Upper lobe of left lung (tissue), 6 donors: ENCODE data around the gene PPP1R13L. TPM values are rescaled to one million over a fixed set of nuclear protein-coding genes. Genes with fewer than 3 reads are reported as not detected.

Experiments used
- ATAC-seq, 2 donors: fragments of 200-7000 bp; cut with Tn5 transposase; one replicate each; pipeline ENCODE4 v1.9.1; 2022; ENCODE audit warnings: mild to moderate bottlenecking in 2 of 2, moderate library complexity in 2 of 2; ENCODE audit not compliant: low FRiP score in 2 of 2
- DNase-seq, 2 donors: peaks; one replicate each; pipeline ENCODE4 v3.0.0-alpha.2; 2019 to 2020
- H3K27ac ChIP-seq, 4 donors: fragments of 200-600 bp; sonication (generic); one replicate each; pipeline ENCODE4 v1.5.1; 2016 to 2019
- H3K27me3 ChIP-seq, 4 donors: fragments of 200-600 bp; sonication (generic); one replicate each; pipeline ENCODE4 v1.5.1; 2017 to 2019
- H3K36me3 ChIP-seq, 4 donors: fragments of 200-600 bp; sonication (generic); one replicate each; pipeline ENCODE4 v1.5.1; 2016 to 2019
- H3K4me1 ChIP-seq, 4 donors: fragments of 200-600 bp; sonication (generic); one replicate each; pipeline ENCODE4 v1.5.1; 2018 to 2019
- H3K4me3 ChIP-seq, 4 donors: fragments of 200-600 bp; sonication (generic); one replicate each; pipeline ENCODE4 v1.5.1; 2017 to 2019; ENCODE audit warnings: mild to moderate bottlenecking in 2 of 4, moderate library complexity in 1 of 4
- H3K9me3 ChIP-seq, 4 donors: fragments of 200-600 bp; sonication (generic); one replicate each; pipeline ENCODE4 v1.5.1; 2018 to 2019
- EP300 ChIP-seq, 4 donors: sonication (generic); formaldehyde crosslinking; IDR thresholded peaks; one replicate each; pipeline ENCODE4 v1.5.1; 2017; ENCODE audit warnings: antibody characterized with exemption in 4 of 4, control low read depth in 2 of 4
- POLR2A ChIP-seq, 4 donors: fragments of 450-650 bp; IDR thresholded peaks; one replicate each; pipeline ENCODE4 v1.5.1; 2016 to 2017; ENCODE audit warnings: antibody characterized with exemption in 4 of 4, mild to moderate bottlenecking in 2 of 4
- POLR2AphosphoS5 ChIP-seq, 2 donors: sonication (generic); formaldehyde crosslinking; IDR thresholded peaks; one replicate each; pipeline ENCODE4 v1.5.1; 2017; ENCODE audit warnings: antibody characterized with exemption in 2 of 2
- WGBS, 2 donors: methylation state at CpG; one replicate each; pipeline ENCODE4 v1.1.5; 2017 to 2018; 5-methylcytosine and 5-hydroxymethylcytosine counted together
- total RNA-seq, 6 donors: library from RNA; depleted of rRNA in 4 of 6; stranded (reverse); fragments of >200 nt in 4 of 6; gene quantifications; one replicate each; pipeline versions ENCODE4 v1.1.0 to v1.2.1, GENCODE V29; 2016 to 2021
- TF ChIP-seq, protein P1 (sequence below), 6 experiments: fragments of 450-650 bp in 4 of 6; fragments of 200-600 bp in 2 of 6; sonication (generic) in 2 of 6; IDR thresholded peaks; one replicate each; pipeline ENCODE4 v1.5.1; 2016 to 2019; ENCODE audit warnings: antibody characterized with exemption in 6 of 6
- donor health status: DM: no; HTN: no; CAD: no; lungs with moderate emphysema.
- donor health status: DM: no; HTN: yes; CAD: no; lungs with severe emphysema.

Gene PPP1R13L
- total RNA-seq, 6 donors from 2014 or later = 27.8 to 76.2 (median 57.5) TPM

DNA sequence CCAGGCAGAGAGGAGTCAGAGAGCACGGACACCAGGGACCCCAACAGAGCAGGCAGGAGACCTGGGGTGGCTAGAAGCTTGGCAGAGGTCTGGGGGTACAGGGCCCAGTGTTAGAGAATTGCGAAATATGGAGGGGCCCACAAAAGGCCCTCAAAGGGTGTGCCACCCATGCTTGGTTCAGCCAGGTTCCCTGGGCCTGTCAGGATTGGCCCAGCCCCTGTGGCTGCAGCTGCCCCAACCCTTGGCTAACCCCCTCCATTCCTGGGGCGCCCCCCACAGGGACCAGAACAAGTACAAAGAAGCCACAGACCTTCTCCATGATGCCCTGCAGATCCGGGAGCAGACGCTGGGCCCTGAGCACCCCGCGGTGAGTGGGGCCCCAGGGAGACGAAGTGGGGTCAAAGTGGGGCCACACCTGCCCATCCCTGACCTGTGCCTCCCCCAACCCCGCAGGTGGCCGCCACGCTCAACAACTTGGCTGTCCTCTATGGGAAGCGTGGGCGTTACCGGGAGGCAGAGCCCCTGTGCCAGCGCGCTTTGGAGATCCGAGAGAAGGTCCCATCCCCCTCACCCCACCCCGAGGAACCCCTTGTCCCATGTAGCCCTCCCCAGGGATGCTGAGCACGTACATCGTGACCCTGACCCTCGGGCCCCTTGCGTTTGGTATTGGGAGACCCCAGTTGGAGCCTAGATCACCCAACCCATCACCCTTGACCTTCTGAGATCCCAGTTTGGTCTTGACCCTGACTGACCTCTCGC lies 56.3 kb downstream of the PPP1R13L start:
- TF ChIP-seq EP300 (IDR thresholded peaks at IDR 0.05) (no peak), POLR2A (IDR thresholded peaks at IDR 0.05) (no peak), POLR2AphosphoS5 (IDR thresholded peaks at IDR 0.05) (no peak)
- TF ChIP-seq, protein P1, sequence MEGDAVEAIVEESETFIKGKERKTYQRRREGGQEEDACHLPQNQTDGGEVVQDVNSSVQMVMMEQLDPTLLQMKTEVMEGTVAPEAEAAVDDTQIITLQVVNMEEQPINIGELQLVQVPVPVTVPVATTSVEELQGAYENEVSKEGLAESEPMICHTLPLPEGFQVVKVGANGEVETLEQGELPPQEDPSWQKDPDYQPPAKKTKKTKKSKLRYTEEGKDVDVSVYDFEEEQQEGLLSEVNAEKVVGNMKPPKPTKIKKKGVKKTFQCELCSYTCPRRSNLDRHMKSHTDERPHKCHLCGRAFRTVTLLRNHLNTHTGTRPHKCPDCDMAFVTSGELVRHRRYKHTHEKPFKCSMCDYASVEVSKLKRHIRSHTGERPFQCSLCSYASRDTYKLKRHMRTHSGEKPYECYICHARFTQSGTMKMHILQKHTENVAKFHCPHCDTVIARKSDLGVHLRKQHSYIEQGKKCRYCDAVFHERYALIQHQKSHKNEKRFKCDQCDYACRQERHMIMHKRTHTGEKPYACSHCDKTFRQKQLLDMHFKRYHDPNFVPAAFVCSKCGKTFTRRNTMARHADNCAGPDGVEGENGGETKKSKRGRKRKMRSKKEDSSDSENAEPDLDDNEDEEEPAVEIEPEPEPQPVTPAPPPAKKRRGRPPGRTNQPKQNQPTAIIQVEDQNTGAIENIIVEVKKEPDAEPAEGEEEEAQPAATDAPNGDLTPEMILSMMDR (IDR thresholded peaks at IDR 0.05) = no peak
- no peaks in the 10 kb centered on the region for H3K4me1 ChIP-seq
- no peaks in the 10 kb centered on the region for H3K9me3 ChIP-seq
- no peak for DNase-seq
- 85 to 88% methylated on average over 17 to 19 of the region's 23 CpGs for WGBS, 2 donors
- peaks cover 0 to 5% (median 2%) of the 10 kb centered on the region in 4 donors for H3K27me3 ChIP-seq
- no peak overlapping the region for H3K27ac ChIP-seq
- H3K4me3 ChIP-seq = no peak overlapping the region
- peaks cover 0 to 26% (median 16%) of the 10 kb centered on the region in 4 donors for H3K36me3 ChIP-seq
- ATAC-seq = no peak

DNA sequence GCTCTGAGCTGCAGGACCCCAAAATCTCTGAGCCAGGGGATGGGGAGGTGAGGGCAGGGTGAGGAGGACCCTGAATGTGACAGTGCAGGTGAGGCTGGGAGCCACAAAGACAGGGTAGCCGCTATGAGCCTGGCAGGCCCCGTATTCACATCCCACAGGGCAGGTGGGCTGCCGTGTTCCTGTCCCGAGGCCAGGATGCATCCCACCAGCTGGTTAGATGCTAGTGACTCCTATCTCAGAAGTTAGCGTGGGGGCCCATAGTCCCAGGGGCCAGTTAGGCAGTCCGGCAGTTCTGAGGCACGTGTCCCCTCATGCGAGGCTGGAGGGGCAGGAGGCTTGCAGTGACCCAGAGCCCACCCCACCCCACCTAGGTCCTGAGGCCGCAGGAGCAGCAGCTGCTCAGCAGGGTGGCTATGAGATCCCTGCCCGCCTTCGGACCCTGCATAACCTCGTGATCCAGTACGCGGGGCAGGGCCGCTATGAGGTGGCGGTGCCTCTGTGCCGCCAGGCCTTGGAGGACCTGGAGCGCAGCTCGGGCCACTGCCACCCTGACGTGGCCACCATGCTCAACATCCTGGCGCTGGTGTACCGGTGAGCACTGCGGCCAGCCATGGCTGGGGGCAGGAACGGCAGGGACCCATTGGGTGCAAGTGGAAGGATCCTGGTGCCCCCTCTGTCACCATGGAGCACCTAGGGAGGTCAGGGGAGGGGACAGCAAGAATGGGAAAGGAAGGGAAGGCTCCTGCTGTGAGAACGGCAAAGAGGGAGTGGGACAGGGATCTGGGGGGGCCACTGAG lies 57.1 kb downstream of the PPP1R13L start:
- H3K4me1 ChIP-seq = no peaks in the 10 kb centered on the region
- no peak for ATAC-seq
- no peak overlapping the region for H3K27ac ChIP-seq
- peaks cover 0 to 21% (median 11%) of the 10 kb centered on the region in 4 donors for H3K36me3 ChIP-seq
- TF ChIP-seq EP300 (IDR thresholded peaks at IDR 0.05) (no peak), POLR2AphosphoS5 (IDR thresholded peaks at IDR 0.05) (no peak), POLR2A (IDR thresholded peaks at IDR 0.05) (no peak)
- TF ChIP-seq, protein P1 (IDR thresholded peaks at IDR 0.05) = no peak
- peaks cover 0 to 5% (median 2%) of the 10 kb centered on the region in 4 donors for H3K27me3 ChIP-seq
- no peaks in the 10 kb centered on the region for H3K9me3 ChIP-seq
- no peak for DNase-seq
- H3K4me3 ChIP-seq = no peak overlapping the region
- WGBS, 2 donors = 67 to 74% methylated on average over 6 to 22 of the region's 25 CpGs

DNA sequence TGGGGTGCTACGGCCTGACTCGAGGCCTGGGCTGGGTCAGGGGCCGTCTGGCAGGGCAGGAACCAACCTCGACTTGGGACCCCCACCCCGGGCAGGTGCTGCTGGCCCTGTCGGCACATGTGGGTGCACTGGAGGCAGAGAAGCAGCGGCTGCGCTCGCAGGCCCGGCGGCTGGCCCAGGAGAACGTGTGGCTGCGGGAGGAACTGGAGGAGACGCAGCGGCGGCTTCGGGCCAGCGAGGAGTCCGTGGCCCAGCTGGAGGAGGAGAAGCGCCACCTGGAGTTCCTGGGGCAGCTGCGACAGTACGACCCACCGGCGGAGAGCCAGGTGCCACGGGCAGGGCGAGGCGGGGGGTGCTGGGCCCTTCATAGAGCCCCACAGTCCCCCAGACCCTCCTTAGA lies 58.4 kb downstream of the PPP1R13L start:
- Histone ChIP-seq H3K36me3 (peaks cover 0 to 8% (median 2%) of the 10 kb centered on the region in 4 donors), H3K4me3 (no peak overlapping the region), H3K27me3 (peaks cover 0 to 5% (median 2%) of the 10 kb centered on the region in 4 donors), H3K27ac (no peak overlapping the region), H3K4me1 (no peaks in the 10 kb centered on the region), H3K9me3 (no peaks in the 10 kb centered on the region)
- DNase-seq (no peak), ATAC-seq (no peak)
- 51 to 55% methylated on average over 2 to 4 of the region's 27 CpGs for WGBS, 2 donors
- TF ChIP-seq POLR2AphosphoS5 (IDR thresholded peaks at IDR 0.05) (no peak), POLR2A (IDR thresholded peaks at IDR 0.05) (no peak), EP300 (IDR thresholded peaks at IDR 0.05) (no peak)
- TF ChIP-seq, protein P1 (IDR thresholded peaks at IDR 0.05) = no peak

DNA sequence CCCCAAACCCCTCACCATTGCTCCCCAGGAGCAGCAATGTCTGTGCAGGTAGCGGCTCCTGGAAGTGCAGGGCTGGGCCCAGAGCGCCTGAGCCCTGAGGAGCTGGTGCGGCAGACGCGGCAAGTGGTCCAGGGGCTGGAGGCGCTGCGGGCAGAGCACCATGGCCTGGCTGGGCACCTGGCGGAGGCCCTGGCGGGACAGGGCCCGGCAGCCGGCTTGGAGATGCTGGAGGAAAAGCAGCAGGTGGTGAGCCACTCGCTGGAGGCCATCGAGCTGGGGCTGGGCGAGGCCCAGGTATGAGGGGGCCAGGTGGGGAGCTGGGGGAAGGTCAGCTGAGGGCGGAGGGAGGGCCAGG lies 59.4 kb downstream of the PPP1R13L start:
- ATAC-seq (no peak), DNase-seq (no peak)
- Histone ChIP-seq H3K4me1 (peaks cover 4 to 6% (median 5%) of the 10 kb centered on the region in 4 donors), H3K27ac (no peak overlapping the region), H3K27me3 (peaks cover 0 to 12% (median 8%) of the 10 kb centered on the region in 4 donors), H3K4me3 (no peak overlapping the region), H3K36me3 (no peaks in the 10 kb centered on the region), H3K9me3 (no peaks in the 10 kb centered on the region)
- 70 to 85% methylated on average over 8 to 13 of the region's 15 CpGs for WGBS, 2 donors
- no peak for TF ChIP-seq POLR2AphosphoS5 (IDR thresholded peaks at IDR 0.05)
- TF ChIP-seq, protein P1 (IDR thresholded peaks at IDR 0.05) = no peak
- TF ChIP-seq POLR2A (IDR thresholded peaks at IDR 0.05) = no peak
- no peak for TF ChIP-seq EP300 (IDR thresholded peaks at IDR 0.05)
